Smooth muscle cell of trachea (primary cell): Measurements from ENCODE around the gene MT1M. TPM values are rescaled to one million over a fixed set of nuclear protein-coding genes. Genes with fewer than 3 reads are reported as not detected.

Experiments used
- total RNA-seq: library from RNA; depleted of rRNA; stranded (reverse); fragments of >200 nt; gene quantifications from 2 replicates; pipeline ENCODE4 v1.2.1, GENCODE V29; 2014

Gene MT1M
- 2.6 and 5.1 TPM in 2 replicates for total RNA-seq

DNA sequence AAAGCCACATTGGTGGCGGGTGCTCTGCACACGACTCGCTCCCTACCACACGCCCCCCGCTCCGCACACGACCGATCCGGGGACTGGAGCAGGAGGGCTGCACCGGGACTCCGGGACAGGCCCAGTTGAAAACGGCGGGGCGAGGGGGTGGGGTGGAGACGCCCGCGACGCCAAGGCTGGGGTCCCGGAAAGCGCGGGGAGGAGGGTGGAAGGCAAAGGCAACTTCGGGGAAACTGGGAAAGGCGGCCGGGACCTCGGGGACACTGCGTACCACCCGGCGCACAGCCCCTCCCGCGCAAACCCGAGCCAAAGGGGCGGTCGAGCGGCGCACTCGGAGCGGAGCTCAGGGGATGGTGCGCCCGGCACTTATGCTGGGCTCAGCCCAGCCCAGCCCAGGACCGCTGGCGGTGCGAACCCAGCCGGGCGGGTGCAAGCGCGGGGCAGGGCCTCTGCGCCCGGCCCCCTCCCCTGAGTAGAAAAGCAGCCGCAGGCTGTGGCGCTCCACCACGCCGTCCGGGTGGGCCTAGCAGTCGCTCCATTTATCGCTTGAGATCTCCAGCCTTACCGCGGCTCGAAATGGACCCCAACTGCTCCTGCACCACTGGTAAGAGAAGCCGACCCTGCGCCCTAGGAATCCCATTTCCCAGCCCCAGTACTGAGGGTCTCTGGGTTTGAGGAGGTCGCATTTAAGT is at the start of gene MT1M:
Gene MT1M (plus strand): TSS at position 504 of the 692 bp plus-strand sequence. CDS start 73 bp downstream, at position 577.

DNA sequence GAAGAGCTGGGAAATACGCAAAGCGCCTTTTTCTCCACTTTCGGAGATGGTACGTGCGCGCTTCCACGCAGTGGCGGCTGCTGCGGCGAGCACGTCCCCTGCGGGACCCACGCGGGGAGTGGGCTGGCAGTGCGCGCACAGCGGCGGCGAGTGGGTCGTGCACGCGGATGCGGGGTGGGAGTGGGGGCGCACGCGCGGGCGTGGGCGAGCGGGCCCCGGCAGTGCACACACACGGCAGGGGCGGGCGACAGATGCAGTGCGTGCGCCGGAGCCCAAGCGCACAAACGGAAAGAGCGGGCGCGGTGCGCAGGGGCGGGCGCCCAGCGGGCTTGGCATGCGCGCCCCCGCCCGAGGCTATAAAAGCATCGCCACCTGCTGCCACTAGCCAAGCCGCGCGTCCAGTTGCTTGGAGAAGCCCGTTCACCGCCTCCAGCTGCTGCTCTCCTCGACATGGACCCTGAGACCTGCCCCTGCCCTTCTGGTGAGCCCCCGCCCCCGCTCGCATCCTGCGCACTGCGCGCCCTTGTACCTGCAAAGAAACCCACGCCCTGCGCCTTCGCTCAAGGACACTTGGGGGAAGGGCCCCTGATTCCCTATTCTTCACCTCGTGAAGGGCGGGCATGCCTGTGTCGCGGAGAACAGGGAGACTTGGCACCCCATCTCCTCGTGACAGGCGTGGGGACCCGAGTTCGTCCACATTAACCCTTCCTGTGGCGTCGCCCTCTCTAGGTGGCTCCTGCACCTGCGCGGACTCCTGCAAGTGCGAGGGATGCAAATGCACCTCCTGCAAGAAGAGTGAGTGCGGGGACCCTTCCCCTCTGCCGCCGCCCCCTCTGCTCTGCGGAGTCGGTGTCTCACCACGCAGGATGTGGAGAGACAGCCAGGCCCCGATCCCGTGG is 43.1 kb upstream of the MT1M start, which contains the start of gene MT3:
Gene MT3 (plus strand): TSS at position 388 of the 899 bp plus-strand sequence. CDS start 63 bp downstream, at position 451.

DNA sequence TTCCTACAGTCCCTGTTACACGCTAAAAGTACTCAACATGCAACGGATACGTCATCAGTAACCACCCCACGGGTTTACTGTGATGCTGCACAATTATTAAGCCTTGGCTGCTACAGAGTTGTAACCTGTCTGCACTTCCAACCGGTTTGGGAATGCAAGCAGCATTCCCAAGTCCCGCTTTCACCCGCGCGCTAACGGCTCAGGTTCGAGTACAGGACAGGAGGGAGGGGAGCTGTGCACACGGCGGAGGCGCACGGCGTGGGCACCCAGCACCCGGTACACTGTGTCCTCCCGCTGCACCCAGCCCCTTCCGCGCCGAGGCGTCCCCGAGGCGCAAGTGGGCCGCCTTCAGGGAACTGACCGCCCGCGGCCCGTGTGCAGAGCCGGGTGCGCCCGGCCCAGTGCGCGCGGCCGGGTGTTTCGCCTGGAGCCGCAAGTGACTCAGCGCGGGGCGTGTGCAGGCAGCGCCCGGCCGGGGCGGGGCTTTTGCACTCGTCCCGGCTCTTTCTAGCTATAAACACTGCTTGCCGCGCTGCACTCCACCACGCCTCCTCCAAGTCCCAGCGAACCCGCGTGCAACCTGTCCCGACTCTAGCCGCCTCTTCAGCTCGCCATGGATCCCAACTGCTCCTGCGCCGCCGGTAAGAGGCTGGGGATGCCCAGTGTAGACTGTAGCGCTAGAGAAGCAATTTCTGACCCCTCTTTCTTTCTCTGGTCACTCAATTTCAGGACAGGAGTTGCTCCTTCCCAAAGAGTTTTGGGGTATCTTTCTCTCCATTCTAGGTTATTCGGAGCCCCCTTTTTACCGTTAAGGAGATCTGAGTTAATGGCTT is 24.2 kb upstream of the MT1M start, which contains the start of gene MT2A:
Gene MT2A (plus strand): TSS at position 542 of the 833 bp plus-strand sequence. CDS start 72 bp downstream, at position 614.

DNA sequence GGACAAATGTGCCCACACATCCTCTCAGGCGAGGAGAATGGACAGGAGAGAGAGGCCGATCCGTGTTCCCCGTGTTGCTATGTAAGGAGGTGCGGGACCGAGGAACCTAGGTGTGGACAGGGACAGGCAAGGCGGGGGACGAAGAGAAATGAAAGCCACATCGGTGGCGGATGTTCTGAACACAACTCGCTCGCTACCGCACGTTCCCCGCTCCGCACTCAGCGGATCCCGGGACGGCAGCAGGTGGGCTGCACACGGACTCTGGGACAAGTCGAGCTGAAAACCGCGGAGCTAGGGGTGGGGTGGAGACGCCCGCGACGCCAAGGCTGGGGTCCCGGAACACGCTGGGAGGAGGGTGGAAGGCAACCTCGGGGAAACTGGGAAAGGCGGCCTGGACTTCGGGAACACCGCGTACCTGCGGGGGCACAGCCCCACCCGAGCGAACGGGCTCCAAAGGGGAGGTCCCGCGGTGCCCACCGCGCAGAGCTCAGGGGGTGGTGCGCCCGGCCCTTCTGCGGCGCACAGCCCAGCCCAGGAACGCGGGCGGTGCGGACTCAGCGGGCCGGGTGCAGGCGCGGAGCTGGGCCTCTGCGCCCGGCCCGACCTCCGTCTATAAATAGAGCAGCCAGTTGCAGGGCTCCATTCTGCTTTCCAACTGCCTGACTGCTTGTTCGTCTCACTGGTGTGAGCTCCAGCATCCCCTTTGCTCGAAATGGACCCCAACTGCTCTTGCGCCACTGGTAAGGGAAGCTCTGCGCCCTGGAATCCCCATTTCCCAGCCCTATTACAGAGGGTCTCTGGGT is 7.1 kb upstream of the MT1M start, which contains the start of gene MT1E:
Gene MT1E (plus strand): TSS at position 642 of the 803 bp plus-strand sequence. CDS start 71 bp downstream, at position 713.

DNA sequence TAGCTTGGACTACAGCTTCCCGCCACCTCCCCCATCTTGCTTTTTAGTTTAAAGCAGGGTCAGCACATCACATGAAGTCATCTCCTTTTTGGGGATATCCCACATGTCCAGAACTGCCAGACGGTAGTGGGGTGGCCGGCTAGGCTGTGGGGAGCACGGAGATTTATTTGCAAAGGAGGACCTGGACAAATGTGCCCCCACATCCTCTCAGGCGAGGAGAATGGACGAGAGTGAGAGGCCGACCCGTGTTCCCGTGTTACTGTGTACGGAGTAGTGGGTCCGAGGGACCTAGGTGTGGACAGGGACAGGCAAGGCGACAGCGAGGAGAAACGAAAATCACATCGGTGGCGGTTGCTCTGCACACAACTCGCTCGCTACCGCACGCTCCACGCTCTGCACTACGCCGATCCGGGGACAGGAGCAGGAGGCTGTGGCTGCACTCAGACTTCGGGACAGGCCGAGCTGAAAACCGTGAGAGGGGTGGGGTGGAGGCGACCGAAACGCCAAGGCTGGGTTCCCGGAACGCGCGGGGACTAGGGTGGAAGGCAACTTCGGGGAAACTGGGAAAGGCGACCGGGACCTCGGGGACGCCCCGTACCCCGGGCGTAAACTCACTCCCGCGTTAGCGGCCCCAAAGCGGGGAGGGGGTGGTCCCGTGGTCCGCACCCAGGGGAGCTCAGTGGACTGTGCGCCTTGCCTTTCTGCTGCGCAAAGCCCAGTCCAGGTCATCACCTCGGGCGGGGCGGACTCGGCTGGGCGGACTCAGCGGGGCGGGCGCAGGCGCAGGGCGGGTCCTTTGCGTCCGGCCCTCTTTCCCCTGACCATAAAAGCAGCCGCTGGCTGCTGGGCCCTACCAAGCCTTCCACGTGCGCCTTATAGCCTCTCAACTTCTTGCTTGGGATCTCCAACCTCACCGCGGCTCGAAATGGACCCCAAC is 5.6 kb downstream of the MT1M start, which contains the start of gene MT1A:
Gene MT1A (plus strand): TSS at position 853 of the 937 bp plus-strand sequence. CDS start 73 bp downstream, at position 926.

DNA sequence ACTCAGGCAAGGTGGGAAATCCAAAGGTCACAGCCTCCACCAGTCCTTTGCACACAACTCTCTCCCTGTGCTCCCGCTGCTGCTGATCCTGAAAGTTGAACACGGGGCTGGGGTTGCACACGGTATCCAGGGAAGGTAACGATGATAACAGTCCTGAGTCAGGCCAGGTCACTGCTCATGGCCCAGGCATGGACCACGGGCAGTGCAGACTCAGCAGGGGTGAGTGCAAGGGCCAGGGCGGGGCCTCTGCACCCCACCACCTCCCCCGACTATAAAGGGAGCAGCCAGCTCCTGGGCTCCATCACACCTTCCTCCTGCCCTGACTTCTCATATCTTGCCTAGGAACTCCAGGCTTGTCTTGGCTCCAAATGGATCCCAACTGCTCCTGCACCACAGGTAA is 19.1 kb downstream of the MT1M start, which contains the start of gene MT1B:
Gene MT1B (plus strand): TSS at position 301 of the 400 bp plus-strand sequence. CDS start 68 bp downstream, at position 369.

DNA sequence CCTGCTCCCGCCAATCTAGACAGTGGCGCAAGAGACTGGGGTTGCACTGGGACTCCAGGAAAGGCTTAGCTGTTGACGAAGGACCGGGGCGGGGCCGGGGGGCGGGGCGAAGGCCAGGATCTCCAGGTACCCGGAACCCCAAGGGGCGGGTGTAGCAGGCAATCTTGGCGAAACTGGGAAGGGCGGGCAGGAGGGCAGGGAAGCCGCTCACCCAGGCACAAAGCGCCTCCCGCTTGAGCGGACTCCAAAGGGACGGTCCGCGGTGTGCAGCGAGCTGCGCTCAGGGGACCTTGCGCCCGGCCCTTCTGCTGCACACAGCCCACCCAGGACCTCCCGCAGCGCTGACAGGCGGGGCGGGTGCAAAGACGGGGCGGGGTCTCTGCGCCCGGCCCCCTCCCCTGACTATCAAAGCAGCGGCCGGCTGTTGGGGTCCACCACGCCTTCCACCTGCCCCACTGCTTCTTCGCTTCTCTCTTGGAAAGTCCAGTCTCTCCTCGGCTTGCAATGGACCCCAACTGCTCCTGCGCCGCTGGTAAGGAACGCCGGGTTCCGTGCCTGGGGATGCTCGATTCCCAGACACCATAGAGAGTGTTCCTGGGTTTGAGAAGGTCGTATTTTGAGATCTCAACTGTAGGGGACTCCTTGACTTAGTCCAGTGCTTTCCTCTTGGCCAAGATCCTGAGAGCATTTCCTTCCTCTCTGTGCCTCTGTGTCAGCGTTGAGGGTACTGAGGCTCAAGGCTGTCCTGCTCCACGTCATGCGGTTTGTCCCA is 25.3 kb downstream of the MT1M start, which contains the start of gene MT1F:
Gene MT1F (plus strand): TSS at position 405 of the 772 bp plus-strand sequence. CDS start 100 bp downstream, at position 505.

DNA sequence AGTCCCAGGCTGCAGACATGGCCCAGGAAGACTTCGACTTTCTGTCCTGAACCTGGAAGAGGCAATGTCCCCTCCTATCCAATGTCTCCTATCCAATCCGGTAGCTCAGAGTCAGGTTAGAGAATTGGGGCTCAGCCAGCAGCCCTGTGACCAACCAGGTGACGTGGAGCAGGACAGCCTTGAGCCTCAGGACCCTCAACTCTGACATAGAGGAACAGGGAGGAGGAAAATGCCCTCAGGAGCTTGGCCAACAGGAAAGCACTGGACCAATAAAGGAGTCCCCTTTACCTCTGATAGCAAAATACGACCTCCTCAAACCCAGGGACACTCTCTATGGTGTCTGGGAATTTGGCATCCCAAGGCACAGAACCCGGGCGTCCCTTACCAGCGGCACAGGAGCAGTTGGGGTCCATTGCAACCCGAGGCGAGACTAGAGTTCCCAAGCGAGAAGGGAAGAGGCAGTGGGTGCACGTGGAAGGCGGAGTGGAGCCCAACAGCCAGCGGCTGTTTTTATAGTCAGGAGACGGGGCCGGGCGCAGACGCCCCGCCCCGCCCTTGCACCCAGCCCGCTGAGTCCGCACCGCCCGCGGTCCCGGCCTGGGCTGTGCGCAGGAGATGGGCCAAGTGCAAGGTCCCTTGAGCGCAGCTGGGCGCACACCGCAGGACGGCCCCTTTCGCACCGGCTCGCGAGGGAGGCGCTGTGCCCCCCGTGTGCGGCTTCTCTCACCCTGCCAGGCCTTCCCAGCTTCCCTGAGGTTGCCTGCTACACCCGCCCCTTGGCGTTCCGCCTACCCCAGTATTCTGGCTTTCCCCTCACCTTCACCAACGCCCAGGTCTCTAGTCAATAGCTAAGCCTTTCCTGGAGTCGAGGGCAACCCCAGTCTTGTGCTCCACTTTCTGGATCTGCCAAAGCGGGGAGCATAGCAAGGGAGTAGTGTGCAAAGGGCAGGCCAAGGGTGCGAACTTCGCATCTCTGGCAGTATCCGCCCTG is 35.4 kb downstream of the MT1M start, which contains the start of gene MT1G:
Gene MT1G (minus strand): TSS at position 485 of the 991 bp plus-strand sequence. CDS start 72 bp downstream, at position 413.

DNA sequence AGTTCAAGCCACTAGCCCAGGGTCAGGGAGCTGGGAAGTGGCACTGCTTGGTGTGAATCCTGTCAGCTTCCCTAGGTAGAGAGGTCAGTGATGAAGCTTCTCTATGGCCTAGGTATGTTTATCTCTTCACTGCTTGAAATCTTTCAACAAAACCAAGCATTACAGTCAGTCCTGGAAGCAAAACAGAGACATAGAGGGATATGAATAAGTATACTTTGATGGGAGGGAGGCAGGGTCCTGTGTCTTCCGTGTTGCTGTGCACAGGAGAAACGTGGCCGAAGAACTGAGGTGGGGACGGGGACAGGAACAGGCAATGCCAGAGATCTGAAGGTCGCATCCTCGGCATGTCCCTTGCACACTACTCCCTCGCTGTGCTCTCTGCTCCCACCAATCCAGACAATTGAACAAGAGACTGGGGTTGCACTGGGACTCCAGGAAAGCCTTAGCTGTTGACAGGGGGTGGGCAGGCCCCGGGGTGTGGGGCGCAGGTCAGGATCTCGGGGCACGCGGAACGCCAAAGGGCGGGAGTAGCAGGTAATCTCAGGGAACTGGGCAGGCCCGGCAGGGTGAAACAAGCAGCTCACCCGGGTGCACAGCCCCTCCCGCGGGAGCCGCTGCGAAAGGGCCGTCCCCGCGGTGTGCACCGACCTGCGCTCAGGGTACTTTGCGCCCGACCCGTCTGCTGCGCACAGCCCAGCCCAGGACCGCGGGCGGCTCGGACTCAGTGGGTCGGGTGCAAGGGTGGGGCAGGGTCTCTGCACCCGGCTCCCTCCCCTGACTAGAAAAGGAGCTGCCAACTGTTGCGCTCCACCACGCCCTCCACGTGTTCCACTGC is 36.8 kb downstream of the MT1M start, which contains the start of gene MT1H:
Gene MT1H (plus strand): TSS at position 810 of the 835 bp plus-strand sequence. CDS start 71 bp downstream, outside the sequence.

DNA sequence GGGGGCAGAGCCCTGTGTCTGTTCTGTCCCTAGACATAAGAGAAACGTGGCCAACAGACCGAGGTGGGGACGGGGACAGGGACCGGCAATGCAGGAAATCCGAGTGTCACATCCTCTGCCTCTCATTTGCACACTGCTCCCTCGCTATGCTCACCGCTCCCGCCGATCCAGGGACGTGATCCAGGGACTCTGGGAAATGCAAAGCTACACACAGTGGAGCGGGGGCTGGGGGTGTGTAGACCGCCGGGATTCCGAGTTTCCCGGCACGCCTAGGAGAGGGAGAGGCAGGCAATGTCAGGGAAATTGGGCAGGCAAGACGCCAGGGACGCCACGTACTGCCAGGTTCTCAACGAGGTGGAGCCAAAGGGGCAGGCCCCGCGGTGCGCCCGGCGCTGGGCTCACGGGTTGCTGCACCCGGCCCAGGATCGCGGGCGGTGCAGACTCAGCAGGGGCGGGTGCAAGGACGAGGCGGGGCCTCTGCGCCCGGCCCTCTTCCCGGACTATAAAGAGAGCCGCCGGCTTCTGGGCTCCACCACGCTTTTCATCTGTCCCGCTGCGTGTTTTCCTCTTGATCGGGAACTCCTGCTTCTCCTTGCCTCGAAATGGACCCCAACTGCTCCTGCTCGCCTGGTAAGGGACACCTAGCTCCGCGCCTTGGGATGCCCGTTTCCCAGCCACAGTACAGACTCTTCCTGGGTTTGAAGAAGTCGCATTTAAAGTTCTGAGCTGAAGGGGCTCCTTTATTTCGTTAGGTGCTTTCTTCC is 49.7 kb downstream of the MT1M start, which contains the start of gene MT1X:
Gene MT1X (plus strand): TSS at position 532 of the 764 bp plus-strand sequence. CDS start 71 bp downstream, at position 603.

Other genes with a start within 250 kb of the MT1M start
- gene AMFR, start 207.1 kb upstream of the MT1M start, total RNA-seq, result 191 and 338 TPM in 2 replicates
- 56.9 and 116 TPM in 2 replicates for gene NUDT21, start 181.3 kb upstream of the MT1M start, total RNA-seq
- 72.8 and 74.0 TPM in 2 replicates for gene OGFOD1, start 181.1 kb upstream of the MT1M start, total RNA-seq
- 72.9 and 108 TPM in 2 replicates for gene BBS2, start 112.6 kb upstream of the MT1M start, total RNA-seq
- gene MT4, start 67.6 kb upstream of the MT1M start, total RNA-seq, result not detected in 2 replicates
- 0.66 TPM in 1 of 2 replicates, not detected in the other for gene MT3, start 43.1 kb upstream of the MT1M start, total RNA-seq
- 96.4 and 103 TPM in 2 replicates for gene MT2A, start 24.1 kb upstream of the MT1M start, total RNA-seq
- 167 and 190 TPM in 2 replicates for gene MT1E, start 6.9 kb upstream of the MT1M start, total RNA-seq
- 1.5 and 1.7 TPM in 2 replicates for gene MT1A, start 6.0 kb downstream of the MT1M start, total RNA-seq
- gene MT1B, start 19.2 kb downstream of the MT1M start, total RNA-seq, result not detected in 2 replicates
- 0.17 TPM in 1 of 2 replicates, not detected in the other for gene MT1F, start 25.3 kb downstream of the MT1M start, total RNA-seq
- gene MT1G, start 35.4 kb downstream of the MT1M start, total RNA-seq, result 0.58 TPM in 1 of 2 replicates, not detected in the other
- not detected in 2 replicates for gene MT1H, start 37.2 kb downstream of the MT1M start, total RNA-seq
- 19.5 and 41.6 TPM in 2 replicates for gene MT1X, start 49.8 kb downstream of the MT1M start, total RNA-seq
- gene NUP93, start 97.5 kb downstream of the MT1M start, total RNA-seq, result 45.2 and 63.4 TPM in 2 replicates
- gene SLC12A3, start 232.5 kb downstream of the MT1M start, total RNA-seq, result not detected in 2 replicates